SIG-M5 treated with dmso at 0.1 percent for 504 hours (cell line): ENCODE results near the gene SLC8A1.

Experiments
- DNase-seq: peaks from one replicate; lab custom pipeline; 2025; ENCODE audit not compliant: unreplicated experiment; lab: John Stamatoyannopoulos, UW

SLC8A1 gene

DNA sequence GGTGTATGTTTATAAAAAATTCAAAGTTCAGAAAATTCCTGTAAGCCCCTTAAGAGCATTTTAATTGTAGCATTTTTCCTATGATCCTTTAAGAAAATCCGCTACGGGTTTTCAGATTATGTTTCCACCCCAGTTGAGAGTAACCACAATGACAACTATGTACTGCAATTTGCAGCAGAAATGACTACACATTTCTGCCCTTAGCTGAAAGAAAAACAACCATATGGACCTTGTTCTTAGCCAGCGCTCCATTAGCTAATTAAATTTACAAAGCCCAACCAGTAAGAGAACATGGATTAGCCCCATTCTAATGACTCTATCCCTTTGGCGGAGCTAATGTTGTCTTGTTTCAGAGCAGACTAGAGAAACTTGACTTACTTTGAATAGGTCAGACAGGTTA, 247.6 kb downstream of the SLC8A1 start:
- DNase-seq, result no peak

DNA sequence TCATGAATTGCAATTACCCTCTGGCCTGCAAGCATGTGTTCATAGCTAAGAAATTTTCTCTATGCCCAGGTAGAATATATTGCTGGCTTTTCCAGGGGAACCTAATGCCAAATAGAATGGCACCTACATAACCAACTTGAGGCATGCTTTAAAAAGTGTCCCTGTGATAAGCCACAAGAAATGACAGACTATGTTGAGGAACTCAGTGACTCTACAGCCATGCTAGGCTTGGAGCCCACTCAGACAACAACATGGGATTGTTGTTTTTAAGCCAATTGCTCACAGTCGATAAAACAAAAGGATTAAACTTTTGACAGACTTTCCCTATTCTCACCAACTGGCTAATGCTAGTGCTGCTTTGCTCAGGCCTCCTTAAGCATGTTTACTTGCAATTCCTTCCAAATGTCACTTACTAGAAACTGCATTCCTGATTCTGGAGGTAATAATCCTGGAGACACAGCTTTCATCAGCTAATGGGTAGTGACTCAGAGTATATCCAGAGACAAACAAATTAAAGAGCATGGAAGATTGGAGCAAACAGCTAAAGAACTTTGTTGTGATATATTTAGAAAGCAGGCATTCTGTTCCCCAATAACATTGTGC, 249.0 kb downstream of the SLC8A1 start:
- no peak for DNase-seq

DNA sequence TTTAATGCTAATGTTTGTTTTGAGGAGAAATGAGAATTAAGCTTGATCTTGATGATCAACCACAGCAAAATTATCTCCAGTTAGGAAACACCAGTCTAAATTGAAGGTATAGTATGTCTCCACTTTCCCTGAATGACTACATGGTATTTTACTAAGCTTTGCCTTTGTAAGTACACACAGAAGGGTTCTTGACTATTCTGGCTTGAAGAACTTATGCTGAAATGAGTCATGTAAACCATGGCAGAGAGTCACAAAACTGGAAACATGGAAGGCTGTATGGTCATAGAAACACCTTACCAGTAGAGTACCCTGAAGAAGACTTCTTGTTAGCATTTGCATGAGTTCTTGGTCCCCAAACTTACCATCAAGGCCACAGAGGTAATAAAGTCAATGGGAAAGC, 250.5 kb downstream of the SLC8A1 start:
- DNase-seq, result no peak

DNA sequence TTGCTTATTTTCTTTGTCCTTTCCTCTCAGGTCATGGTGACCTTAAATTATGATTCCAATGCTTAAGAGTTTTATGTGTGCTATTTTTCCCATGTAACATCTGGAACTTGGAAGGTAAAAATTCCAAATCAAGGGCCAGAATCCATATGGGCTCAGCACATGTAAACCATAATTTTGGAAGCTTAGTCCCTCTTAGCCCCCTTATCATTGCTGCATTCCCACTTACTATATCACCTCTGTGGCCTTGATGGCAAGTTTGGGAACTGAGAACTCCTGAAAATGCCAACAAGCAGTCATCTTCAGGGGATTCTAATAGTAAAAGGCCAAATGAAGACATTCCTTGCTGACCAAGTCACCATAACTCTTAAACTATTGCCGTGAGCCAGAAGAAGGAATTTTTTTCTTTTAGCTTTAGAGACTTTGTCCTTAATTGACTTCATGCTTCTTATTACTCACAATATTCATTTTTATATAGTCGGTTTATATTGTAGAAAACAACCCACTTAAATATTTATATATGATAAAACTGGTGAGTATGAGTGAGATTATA, 251.4 kb downstream of the SLC8A1 start:
- DNase-seq, result no peak

DNA sequence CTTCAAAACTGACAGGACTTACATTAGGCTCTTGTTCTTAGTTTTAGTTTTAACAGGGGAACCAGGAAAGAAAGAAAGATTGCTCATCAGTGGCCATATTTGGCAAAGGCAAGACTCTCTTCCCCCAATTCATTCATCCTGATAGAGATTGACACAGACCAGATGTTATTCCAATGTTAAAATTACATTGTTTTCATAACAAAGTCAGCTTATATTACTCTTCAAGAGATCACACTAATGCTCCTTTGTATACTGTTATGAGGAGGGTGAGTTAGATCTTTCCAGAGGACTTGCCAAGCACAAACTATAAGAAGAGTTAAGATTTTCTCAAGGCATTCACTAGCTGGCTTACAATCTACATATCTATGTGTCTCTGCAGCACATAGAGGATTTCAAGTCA, 252.1 kb downstream of the SLC8A1 start:
- no peak for DNase-seq

DNA sequence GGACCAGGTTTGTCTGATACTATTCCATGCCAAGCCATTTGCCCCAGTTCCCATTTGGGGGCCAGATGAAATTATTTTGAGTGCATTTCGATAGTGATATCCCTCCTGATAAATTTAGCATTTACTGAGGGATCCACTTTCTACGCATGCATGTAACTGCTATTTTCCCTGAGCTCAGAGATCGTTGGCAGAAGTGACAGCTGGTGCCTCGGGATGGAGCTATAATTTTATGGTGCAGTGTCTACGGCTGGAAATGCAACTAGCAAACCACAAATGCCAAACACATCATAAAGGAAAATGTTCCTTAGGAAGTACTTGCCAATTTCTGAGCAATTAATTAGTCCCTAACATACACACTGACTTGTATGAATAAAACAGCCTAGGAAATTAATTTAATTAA, 254.8 kb downstream of the SLC8A1 start:
- DNase-seq, result no peak

DNA sequence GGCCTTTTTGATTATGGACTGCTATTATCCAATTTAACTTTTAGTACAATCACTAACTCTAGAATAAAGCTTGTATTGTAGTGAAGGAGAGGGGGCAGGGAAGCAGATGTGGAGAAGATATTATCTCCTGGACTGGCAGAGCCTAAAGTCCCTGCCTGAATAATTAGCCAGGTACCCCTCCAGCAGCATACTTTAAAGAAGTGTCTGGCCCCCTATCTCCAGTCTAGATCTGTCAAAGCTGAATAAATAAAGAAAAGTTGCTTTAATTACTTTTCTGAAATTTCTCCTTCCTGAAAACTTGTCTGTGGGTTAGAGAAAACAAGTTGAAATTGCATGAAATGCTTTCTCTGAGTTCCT, 258.2 kb downstream of the SLC8A1 start:
- no peak for DNase-seq

DNA sequence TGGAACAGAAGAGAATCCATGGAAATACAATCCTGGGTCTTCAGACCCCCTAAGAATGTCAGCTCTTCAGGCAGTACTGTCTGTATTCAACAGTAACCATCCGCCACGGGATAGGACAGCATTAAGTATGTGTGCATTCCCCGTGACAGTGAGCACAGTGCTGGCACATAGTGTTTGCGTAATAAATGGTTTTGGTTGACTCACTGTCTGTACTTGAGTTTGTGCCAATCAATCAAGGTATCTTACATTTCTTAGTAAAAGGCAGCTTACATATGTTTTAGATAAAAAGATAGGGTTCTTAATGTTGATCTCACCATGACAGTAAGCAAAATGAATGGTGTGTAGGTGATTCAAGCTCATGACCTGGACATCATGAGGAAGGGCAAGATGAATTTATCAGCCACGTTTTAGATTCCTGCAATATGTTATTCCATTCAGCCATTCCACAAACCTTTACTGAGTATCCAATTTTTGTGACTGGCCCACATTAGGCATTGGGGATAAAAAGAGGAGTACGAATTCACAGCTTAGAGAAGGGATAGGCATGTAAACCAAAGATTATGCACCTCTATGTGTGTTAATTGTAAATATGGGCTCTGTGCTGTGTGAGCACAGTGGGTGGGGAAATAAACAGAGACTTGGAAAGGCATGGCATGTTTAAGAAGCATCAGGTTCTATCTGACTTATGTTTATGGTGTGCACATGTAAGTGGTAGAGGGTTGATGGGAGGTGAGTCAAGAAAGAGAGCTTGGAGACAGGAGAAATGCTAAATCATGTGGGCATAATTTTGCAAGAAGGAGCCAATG, 258.8 kb downstream of the SLC8A1 start:
- peak; percentile 51 for DNase-seq

DNA sequence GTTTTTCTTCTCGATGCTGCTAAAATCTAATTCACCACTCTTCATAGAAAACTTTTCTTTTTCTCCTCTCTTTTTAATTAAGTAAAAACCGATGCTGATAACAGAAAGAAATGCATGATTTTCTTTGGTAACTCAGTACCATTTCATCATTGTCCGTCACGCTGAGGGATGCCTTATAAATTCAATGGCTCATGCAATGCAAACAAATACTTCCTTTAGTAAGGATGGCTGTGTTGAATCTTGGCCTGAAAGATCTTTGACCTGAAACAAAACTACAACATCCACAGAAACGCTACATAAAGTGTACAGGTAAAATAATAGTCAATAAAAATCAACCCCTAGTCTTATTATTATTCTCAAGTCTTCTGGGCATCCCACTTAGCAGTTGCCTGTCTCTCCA, 261.4 kb downstream of the SLC8A1 start:
- no peak for DNase-seq

DNA sequence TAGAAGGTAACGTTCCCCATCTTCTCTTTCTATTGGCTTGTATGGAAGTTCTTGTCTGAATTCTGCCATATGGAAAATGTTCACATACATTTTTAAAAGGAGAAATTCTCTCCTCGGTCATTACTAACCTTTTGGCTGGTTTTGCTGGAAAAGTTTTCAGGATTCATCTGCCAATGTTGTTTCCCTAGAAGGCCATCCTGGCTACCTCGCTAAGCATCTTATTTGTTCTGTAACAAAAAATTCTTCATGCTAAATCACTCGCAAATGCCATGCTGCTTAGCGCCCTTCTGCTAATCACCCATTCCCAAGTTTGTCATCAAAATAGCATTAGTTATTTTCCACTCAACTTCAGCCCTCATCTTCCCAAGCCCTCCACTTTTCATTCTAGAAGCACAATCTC, 262.0 kb downstream of the SLC8A1 start:
- no peak for DNase-seq

DNA sequence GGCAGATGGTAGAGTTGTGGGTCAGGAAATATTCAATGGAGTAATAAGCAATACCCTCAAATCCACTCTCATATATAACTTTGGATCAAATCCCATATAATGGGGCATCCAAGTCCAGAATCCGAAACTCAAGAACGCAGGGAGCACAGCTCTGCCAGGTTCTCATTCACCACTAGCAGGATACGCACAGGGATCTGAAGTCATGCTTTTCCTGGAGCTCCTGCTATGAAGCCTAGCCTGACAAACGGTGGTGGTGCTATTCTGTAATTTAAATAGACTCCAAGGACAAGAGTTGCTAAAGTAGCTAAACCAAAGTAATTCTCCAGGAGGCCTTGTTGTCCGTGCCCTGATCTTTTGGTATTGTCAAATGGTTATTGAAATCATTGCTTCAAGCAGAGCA, 264.8 kb downstream of the SLC8A1 start:
- DNase-seq, result no peak

DNA sequence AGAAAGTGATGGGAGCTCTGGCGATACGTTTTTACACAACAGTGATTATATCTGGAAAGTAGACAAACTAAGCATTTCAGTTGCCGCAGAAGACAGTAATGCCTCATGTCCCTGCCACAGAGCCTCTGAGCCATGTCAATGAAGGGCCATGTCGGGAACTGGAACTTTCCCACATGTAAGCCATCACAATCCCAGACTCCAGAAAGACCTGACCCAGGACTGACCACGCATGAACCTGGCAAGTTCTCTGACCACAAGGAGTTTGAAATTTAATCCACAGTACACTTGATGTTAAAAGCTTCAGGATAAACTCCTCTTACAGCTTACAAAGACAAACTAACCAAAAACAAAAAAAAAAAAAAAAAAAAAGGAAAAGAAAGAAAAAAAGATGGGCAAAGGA, 267.3 kb downstream of the SLC8A1 start:
- no peak for DNase-seq

DNA sequence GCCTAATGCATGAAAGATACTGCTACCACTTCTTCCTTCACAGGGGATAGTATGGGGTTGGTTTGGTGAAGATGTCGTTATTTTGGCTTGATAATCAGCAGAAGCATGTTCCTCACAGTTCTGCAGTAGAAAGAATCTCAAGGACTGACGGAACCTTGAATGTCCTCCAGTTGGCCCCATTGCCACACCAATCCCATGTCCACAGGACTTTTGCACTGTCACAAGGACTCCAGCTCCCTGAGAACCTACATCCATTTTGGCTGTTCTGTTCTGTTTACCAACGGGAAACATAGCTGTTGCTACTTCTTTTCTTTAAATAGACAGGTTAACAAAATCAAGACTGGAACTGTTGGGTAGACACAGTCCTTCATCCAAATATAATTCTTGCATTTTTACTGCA, 270.0 kb downstream of the SLC8A1 start:
- DNase-seq, result no peak

DNA sequence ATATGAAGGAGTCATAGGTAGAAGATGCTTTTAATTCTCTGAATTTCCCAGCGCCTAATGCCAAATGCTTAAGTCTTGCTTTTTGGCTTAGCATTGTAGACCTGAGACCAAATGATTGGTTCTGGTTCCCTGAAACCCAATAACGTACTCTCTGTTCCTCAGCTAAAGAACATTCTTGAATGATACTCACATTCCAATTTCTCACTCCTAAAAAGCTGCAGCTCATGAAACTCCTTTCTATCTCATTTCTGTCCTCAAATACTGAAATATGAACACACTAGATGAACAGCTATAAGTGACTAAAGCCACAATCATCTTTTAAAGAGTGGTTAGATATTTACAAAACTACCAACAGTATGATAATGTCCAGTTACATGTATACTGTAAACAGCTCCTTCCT, 272.1 kb downstream of the SLC8A1 start:
- no peak for DNase-seq

DNA sequence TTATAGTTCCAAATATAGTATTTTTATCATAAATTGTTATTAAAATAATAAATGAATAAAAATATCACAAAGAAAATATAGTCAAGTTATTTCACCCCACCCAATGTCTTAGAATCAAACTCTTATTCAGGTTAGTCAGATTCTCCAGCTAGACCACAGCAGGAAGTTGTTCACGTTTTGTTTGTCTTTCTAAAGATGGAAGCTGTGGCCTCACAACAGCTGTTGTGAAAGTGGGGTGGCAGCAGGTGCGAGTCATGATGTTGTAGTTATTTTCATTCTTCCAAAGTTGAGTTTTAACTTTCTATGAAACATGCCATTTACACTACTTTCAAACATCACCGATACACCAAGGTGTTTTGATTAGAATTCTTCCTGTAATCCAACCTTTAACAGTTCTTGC, 272.9 kb downstream of the SLC8A1 start:
- no peak for DNase-seq

DNA sequence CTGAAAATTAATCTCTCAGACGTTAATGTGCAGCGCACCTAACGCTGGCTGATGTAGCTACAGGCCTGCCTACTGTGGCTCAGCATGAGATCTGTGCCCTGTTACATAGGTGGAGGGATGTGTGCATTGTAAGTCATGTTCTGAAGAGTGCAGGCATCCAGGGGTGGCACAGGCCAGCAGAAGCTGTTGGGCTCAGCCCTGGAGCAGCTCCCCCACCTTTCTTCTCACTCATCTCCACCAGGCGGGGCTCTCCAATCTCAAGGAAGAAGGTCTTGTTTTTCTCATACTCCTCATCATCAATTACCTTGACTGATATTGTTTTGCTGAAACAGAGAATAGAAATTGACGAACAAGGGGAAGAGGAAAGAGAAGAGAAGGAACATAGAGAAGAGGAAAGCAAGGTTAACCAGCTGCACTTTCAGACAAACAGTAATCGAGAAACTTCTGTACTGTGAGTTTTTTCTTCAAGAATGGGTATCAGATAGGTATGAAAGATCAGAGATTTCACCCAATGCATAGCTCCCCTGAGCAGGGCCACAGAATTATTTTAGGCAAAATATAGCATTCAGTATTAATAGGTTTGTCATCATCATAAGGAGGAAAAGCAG, 273.6 kb downstream of the SLC8A1 start:
- no peak for DNase-seq

DNA sequence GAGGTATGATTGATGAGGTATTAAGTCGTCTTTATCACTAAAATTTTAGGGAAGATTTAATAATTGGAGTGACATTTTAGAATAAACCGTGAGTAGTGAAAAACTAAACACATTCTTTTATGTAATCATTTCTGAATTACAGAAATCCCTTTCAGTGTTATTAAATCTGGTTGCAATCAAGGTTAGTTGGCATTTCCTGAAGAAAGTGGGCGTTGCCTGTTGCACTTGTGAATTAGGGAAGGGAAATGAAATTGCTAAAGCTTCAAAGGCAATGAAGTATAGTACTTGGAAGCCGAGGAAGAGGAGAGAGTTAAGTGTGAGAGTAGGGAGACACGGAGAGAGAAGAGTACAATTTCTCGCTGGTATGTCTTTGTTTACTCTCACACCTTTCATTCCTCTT, 274.5 kb downstream of the SLC8A1 start:
- no peak for DNase-seq

DNA sequence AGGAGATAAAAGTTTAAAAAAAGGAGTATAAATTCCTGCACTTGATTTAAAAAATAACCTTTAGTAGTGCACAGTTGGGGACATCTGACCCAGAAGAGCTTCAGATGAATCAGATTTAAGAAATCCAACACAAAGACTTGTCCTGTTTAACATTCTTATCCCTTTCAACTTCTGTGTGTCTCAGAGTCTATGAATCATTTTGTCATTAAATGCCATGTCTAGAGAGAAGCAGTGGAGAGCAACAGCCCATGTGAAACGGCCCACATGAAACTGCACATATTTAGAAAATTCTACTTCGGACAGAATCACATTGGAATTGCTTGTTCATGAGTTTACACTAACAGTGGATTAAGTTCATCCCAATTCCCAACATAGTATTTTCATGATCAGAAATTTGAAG, 278.6 kb downstream of the SLC8A1 start:
- DNase-seq, result no peak

DNA sequence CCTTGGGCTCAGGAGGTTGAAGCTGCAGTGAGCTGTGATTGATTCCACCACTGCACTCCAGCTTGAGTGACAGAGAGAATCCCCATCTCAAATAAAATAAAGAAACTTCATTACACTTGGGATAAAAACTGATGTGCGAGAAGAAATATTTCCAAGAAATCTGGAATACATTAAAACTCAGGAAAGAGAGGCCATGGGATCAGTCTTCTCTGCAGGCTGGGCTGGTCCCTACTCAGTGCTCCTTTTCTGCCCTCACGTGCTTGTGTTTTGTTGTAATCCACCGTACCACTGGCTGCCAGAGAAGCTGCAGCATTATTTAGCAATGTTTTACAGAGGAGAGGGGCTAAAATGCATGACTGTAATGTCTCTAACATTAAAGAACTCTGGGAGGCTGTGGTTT, 282.0 kb downstream of the SLC8A1 start:
- no peak for DNase-seq

DNA sequence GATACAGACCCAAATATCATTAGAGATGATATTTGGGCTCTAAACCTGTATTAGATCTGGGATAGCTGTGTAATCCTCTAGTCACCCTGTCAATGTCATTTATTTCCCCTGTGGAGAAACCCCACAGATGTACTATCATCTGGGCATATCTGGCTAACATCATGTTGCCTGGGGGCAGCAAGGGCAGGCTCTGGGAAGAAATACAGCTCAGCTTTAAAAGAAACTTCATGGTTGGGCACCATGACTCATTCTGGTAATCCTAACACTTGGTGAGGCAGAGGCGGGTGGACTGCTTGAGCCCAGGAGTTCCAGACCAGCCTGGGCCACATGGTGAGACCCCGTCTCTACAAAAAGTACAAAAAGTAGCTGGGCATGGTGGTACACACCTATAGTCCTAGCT, 282.5 kb downstream of the SLC8A1 start:
- no peak for DNase-seq

DNA sequence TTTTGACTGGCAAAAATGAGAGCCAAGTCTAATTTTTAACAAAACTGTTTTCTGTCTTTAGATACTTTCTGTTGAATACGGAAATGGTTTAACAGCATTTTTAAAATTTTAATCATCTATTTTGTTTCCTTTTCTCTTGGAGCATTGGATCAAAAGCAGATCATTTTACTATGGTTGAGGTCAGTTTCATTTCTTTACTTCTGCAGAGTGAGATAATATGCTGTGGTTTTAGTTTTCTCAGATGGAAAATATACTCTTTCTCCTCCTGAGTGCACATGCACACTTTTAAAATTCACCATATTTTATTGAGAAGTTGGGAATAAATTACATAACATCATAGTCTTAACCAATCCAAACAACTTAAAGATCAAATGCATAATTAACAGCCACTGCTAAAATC, 283.3 kb downstream of the SLC8A1 start:
- DNase-seq, result no peak

DNA sequence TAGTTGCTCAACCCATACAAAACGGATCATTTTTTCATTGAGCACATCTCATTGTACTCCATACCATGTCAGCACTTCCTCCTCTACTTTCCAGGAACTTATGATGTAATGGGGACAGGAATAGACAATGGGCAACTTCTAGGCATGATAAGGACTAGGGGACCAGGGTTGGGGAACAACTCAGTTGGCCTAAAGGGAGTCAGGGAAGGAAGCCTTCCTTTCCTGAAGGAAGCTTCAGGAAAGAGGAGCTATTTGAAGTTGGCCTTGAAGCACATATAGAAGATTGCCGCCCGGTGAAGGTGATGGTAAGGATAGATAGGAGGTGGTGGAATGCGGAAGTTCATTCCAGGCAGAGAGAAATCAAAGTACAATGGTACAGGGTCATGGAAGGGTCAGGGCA, 283.9 kb downstream of the SLC8A1 start:
- peak; percentile 32 for DNase-seq
